Measurements from ENCODE around the gene AKT3. TPM values are rescaled to one million over a fixed set of nuclear protein-coding genes. Genes with fewer than 3 reads are reported as not detected.

AKT3 gene
- total RNA-seq, 4 donors from 2014 or later = 2.0 to 32.2 (median 9.3) TPM

DNA sequence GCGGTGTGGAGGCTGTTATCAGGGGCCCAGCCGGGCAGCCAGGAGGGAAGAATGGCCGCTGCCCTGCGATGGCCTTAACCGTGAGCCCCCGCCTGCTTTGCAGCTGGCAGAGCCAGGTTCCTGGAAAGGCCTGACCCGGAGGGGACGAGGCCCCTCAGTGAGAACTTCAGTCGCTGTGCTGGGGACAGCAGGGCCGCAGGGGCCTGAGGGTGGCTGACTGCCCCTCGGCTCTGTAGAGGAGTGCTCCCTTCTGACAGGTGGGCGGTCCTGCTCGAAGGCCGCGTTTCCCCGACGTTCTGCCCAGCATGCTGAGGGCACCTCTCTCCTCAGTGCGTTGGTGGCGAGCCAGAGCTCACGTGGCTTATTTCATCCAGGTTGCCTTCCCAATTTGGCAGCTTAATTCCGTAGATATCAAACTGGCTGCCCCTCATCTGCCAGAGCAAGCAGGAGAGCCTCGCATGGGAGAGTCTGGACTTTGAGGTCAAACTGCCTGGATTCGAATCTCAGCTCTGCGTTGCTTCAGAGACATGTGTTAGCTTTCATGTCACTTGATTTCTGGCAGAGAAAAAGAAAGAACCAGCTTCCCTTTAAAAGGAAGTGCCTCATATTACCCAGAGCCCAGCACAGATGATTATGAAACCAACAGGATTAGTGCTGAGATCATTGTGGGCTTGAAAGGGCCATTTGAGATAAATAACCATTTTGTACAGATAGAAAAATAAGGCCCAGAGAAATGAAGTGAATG, 354.4 kb downstream of the AKT3 start:
- whole genome bisulfite sequencing, 2 donors = 76 to 92% methylated on average over 6 to 9 of the region's 24 CpGs
- no peak for TF ChIP-seq POLR2A (IDR thresholded peaks at IDR 0.05)
- TF ChIP-seq, protein P1, sequence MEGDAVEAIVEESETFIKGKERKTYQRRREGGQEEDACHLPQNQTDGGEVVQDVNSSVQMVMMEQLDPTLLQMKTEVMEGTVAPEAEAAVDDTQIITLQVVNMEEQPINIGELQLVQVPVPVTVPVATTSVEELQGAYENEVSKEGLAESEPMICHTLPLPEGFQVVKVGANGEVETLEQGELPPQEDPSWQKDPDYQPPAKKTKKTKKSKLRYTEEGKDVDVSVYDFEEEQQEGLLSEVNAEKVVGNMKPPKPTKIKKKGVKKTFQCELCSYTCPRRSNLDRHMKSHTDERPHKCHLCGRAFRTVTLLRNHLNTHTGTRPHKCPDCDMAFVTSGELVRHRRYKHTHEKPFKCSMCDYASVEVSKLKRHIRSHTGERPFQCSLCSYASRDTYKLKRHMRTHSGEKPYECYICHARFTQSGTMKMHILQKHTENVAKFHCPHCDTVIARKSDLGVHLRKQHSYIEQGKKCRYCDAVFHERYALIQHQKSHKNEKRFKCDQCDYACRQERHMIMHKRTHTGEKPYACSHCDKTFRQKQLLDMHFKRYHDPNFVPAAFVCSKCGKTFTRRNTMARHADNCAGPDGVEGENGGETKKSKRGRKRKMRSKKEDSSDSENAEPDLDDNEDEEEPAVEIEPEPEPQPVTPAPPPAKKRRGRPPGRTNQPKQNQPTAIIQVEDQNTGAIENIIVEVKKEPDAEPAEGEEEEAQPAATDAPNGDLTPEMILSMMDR (IDR thresholded peaks at IDR 0.05) = no peak
- H3K27ac ChIP-seq = peak overlapping the region; percentile 60 to 92 (median 78)
- peaks cover 0 to 39% (median 0%) of the 10 kb centered on the region in 3 donors for H3K36me3 ChIP-seq
- H3K4me1 ChIP-seq = peaks cover 0 to 32% (median 9%) of the 10 kb centered on the region in 3 donors
- H3K27me3 ChIP-seq = no peaks in the 10 kb centered on the region
- intact Hi-C loops (cut with DNase I) = no loop called here
- no peak for DNase-seq
- peak overlapping the region in 1 of 4 donors; percentile 30 for H3K4me3 ChIP-seq
- no peaks in the 10 kb centered on the region for H3K9me3 ChIP-seq

DNA sequence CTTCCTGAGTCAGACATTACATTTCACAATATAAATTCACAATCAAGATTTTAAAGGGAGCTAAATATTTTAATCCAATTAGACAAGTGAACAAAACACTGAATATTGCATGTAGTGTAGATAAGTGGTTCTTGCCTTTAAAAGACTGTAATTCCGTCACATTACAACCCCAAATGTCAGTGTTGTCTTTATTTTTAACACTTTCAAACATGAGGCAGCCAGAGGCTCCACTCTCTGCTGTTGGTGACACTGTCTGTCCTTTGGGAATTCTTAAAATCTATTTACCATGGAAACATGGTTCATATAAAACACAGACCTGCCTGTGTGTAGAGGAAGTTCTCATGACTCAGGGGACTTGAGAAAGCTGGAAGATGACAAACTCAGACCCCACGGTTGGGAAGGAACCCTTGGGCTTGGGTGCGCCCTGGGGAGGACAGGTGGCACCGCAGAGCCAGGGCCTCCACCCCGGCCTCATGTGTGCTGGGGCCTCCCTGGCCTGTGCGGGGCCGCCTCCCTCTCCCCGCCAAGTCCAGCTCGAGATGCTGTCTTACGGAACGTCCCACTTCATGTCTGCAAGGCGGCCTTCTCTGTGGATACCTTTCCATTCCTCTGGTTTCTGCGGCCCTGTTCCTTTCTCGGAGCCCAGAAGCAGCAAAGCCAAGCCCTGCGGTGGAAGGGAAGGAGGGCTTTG, 355.2 kb downstream of the AKT3 start:
- intact Hi-C loops (cut with DNase I) = no loop called here
- no peaks in the 10 kb centered on the region for H3K27me3 ChIP-seq
- H3K9me3 ChIP-seq = no peaks in the 10 kb centered on the region
- WGBS, 2 donors = 75 to 82% methylated on average over 2 to 5 of the region's 15 CpGs
- H3K27ac ChIP-seq = peak overlapping the region; percentile 60 to 92 (median 78)
- peaks cover 0 to 36% (median 11%) of the 10 kb centered on the region in 3 donors for H3K4me1 ChIP-seq
- peaks cover 0 to 42% (median 0%) of the 10 kb centered on the region in 3 donors for H3K36me3 ChIP-seq
- no peak for TF ChIP-seq POLR2A (IDR thresholded peaks at IDR 0.05)
- TF ChIP-seq, protein P1 (IDR thresholded peaks at IDR 0.05) = no peak
- no peak overlapping the region for H3K4me3 ChIP-seq
- DNase-seq = no peak

DNA sequence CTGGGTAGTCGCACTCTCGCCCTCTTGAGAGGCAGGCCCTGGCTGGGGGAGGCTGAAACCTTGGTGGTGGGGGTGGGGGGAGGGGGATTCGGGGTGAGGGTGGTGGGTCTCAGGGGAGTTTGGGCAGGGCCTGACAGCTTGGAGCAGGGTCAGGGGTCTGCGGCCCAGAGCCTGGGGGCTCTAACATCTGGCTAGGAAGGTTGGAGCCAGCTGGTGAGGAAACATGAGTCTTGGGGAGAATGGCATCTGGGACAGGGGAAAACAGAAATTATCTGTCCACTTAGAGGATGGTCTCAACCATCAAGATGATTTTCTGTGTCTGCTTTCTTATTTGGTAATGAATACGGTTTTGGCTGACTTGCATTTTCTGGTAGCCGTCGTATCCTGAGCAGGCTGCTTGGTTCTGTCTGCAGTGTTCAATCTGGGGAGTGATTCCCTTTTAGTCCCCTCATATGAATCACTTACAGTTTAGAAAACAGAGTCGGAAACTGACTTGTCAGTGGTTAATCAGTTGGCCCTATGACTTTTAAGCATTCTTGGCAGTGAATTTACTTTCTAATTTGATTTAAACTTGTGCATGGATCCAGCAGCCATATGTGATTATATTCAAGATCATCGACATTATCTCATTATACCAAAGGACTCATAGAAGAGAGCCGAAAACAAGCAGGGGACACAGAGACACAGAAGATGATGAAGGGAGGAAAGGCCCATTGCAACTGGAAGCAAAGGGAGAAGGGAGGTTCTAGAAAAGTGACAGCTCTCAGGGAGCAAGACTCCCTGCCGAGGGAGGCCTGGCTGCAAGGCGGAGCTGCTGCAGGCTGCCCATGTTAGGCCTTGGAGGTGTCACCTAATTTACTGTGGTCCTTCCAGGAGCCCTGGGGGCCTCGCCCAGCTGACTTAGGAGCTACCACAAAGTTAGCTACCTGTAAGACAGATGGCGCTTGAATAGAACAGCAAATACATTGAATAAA, 356.6 kb downstream of the AKT3 start:
- DNase-seq = no peak
- 80 to 85% methylated on average over 9 to 11 of the region's 14 CpGs for WGBS, 2 donors
- no peaks in the 10 kb centered on the region for H3K27me3 ChIP-seq

DNA sequence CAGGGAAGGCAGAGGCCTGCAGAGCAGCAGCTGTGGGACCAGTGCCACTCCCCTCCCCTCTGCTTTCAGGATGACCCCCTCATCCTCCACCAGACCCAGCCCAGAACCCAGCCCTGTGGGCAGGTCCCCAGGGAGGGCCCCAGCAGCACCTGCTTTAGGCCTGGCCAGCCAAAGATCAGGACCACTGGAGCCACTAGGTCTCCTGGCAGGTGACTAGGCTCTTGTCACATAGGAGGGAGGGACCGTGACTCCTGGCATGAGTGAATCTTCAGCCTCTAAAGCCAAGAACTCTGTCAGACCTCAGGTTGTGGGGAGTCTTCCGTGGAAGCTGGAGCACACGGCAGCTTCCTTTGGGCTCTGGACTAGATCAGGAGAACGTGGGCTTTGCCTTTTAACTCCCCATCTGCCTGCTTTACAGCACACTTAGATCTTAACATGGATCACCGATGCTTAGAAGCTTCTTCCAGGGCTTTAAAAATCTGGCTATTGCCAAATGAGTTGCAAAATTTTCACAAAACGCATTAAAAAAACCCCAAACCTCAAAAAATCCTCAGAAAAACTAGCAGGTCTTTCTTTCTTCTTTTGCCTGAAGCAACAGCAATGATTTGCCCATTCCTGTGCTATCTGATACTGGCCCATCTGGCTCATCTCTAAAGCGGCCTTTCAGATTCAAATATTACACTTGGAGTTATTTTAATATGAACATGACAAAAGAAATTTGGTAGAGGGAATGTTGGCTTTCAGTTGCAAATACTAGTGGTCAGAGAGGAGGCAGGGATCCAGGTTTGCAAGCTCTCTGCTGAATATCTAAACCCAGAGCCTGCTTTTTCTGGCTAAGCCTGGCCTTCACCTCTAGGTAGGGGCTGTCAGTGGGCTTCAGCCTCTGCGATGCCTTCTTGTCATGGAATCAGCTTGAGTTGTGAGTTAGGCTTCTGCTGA, 359.0 kb downstream of the AKT3 start:
- intact Hi-C loops (cut with DNase I) = no loop called here
- TF ChIP-seq, protein P1 (IDR thresholded peaks at IDR 0.05) = no peak
- TF ChIP-seq POLR2A (IDR thresholded peaks at IDR 0.05) = no peak
- 80 to 82% methylated on average over 4 to 7 of the region's 8 CpGs for WGBS, 2 donors

More for the DNA sequence above, 356.6 kb downstream of the AKT3 start:
- Histone ChIP-seq H3K36me3 (peaks cover 0 to 42% (median 0%) of the 10 kb centered on the region in 3 donors), H3K4me3 (no peak overlapping the region), H3K4me1 (peaks cover 0 to 36% (median 11%) of the 10 kb centered on the region in 3 donors), H3K27ac (peak overlapping the region in 2 of 4 donors; percentile 4 to 12), H3K9me3 (no peaks in the 10 kb centered on the region)
- no peak for TF ChIP-seq POLR2A (IDR thresholded peaks at IDR 0.05)
- TF ChIP-seq, protein P1 (IDR thresholded peaks at IDR 0.05) = no peak
- intact Hi-C loops (cut with DNase I) = no loop called here

More for the DNA sequence above, 359.0 kb downstream of the AKT3 start:
- no peaks in the 10 kb centered on the region for H3K9me3 ChIP-seq
- H3K4me3 ChIP-seq = no peak overlapping the region
- peaks cover 0 to 29% (median 0%) of the 10 kb centered on the region in 3 donors for H3K36me3 ChIP-seq
- peaks cover 0 to 30% (median 11%) of the 10 kb centered on the region in 3 donors for H3K4me1 ChIP-seq
- no peaks in the 10 kb centered on the region for H3K27me3 ChIP-seq
- H3K27ac ChIP-seq = peak overlapping the region in 3 of 4 donors; percentile 38 to 66 (median 61)
- no peak for DNase-seq

All from esophagus squamous epithelium (tissue), 5 donors.